Upper lobe of left lung (tissue), 6 donors: Measurements from ENCODE around the gene FAM8A1. TPM values are rescaled to one million over a fixed set of nuclear protein-coding genes. Genes with fewer than 3 reads are reported as not detected.

Source experiments
- ATAC-seq, 2 donors: fragments of 200-7000 bp; cut with Tn5 transposase; one replicate each; pipeline ENCODE4 v1.9.1; 2022; ENCODE audit warnings: mild to moderate bottlenecking in 2 of 2, moderate library complexity in 2 of 2; ENCODE audit not compliant: low FRiP score in 2 of 2
- DNase-seq, 2 donors: peaks; one replicate each; pipeline ENCODE4 v3.0.0-alpha.2; 2019 to 2020
- H3K27ac ChIP-seq, 4 donors: fragments of 200-600 bp; sonication (generic); one replicate each; pipeline ENCODE4 v1.5.1; 2016 to 2019
- H3K27me3 ChIP-seq, 4 donors: fragments of 200-600 bp; sonication (generic); one replicate each; pipeline ENCODE4 v1.5.1; 2017 to 2019
- H3K36me3 ChIP-seq, 4 donors: fragments of 200-600 bp; sonication (generic); one replicate each; pipeline ENCODE4 v1.5.1; 2016 to 2019
- H3K4me1 ChIP-seq, 4 donors: fragments of 200-600 bp; sonication (generic); one replicate each; pipeline ENCODE4 v1.5.1; 2018 to 2019
- H3K4me3 ChIP-seq, 4 donors: fragments of 200-600 bp; sonication (generic); one replicate each; pipeline ENCODE4 v1.5.1; 2017 to 2019; ENCODE audit warnings: mild to moderate bottlenecking in 2 of 4, moderate library complexity in 1 of 4
- H3K9me3 ChIP-seq, 4 donors: fragments of 200-600 bp; sonication (generic); one replicate each; pipeline ENCODE4 v1.5.1; 2018 to 2019
- EP300 ChIP-seq, 4 donors: sonication (generic); formaldehyde crosslinking; IDR thresholded peaks; one replicate each; pipeline ENCODE4 v1.5.1; 2017; ENCODE audit warnings: antibody characterized with exemption in 4 of 4, control low read depth in 2 of 4
- POLR2A ChIP-seq, 4 donors: fragments of 450-650 bp; IDR thresholded peaks; one replicate each; pipeline ENCODE4 v1.5.1; 2016 to 2017; ENCODE audit warnings: antibody characterized with exemption in 4 of 4, mild to moderate bottlenecking in 2 of 4
- POLR2AphosphoS5 ChIP-seq, 2 donors: sonication (generic); formaldehyde crosslinking; IDR thresholded peaks; one replicate each; pipeline ENCODE4 v1.5.1; 2017; ENCODE audit warnings: antibody characterized with exemption in 2 of 2
- WGBS, 2 donors: methylation state at CpG; one replicate each; pipeline ENCODE4 v1.1.5; 2017 to 2018; 5-methylcytosine and 5-hydroxymethylcytosine counted together
- total RNA-seq, 6 donors: library from RNA; depleted of rRNA in 4 of 6; stranded (reverse); fragments of >200 nt in 4 of 6; gene quantifications; one replicate each; pipeline versions ENCODE4 v1.1.0 to v1.2.1, GENCODE V29; 2016 to 2021
- TF ChIP-seq, protein P1 (sequence below), 6 experiments: fragments of 450-650 bp in 4 of 6; fragments of 200-600 bp in 2 of 6; sonication (generic) in 2 of 6; IDR thresholded peaks; one replicate each; pipeline ENCODE4 v1.5.1; 2016 to 2019; ENCODE audit warnings: antibody characterized with exemption in 6 of 6
- donor health status: DM: no; HTN: no; CAD: no; lungs with moderate emphysema.
- donor health status: DM: no; HTN: yes; CAD: no; lungs with severe emphysema.

Gene FAM8A1
- total RNA-seq, 6 donors from 2014 or later = 10.5 to 46.1 (median 24.7) TPM

DNA sequence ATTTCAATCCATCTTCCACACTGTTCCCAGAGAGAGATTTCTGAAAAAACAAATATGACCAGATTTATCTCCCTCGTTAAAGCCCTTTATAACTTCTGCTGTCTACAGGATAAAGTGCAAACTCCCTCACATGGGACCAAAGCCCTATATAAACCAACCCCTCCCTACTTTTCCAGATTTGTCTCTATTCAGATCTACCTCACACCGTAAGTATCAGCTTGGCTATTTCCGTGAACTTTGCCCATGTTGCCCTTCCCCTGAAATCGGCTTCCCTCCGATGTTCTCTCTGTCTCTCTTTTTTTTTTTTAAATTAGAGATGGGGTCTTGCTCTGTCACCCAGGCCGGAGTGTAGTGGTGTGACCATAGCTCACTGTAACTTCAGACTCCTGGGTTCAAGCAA lies 12.1 kb upstream of the FAM8A1 start:
- DNase-seq = no peak
- no peaks in the 10 kb centered on the region for H3K36me3 ChIP-seq

GRCh38 chr6:17589406-17590096 lies 10.6 kb upstream of the FAM8A1 start:
- peak in 1 of 2 donors; percentile 37 for DNase-seq
- no peak overlapping the region for H3K4me3 ChIP-seq
- no peak overlapping the region for H3K27ac ChIP-seq
- no peaks in the 10 kb centered on the region for H3K9me3 ChIP-seq
- H3K36me3 ChIP-seq = no peaks in the 10 kb centered on the region
- WGBS, 2 donors = 67 to 76% methylated on average over 5 of the region's 5 CpGs
- peak in 1 of 2 donors; percentile 88 for ATAC-seq
- peaks cover 0 to 10% (median 3%) of the 10 kb centered on the region in 4 donors for H3K4me1 ChIP-seq
- no peaks in the 10 kb centered on the region for H3K27me3 ChIP-seq
- TF ChIP-seq, protein P1, sequence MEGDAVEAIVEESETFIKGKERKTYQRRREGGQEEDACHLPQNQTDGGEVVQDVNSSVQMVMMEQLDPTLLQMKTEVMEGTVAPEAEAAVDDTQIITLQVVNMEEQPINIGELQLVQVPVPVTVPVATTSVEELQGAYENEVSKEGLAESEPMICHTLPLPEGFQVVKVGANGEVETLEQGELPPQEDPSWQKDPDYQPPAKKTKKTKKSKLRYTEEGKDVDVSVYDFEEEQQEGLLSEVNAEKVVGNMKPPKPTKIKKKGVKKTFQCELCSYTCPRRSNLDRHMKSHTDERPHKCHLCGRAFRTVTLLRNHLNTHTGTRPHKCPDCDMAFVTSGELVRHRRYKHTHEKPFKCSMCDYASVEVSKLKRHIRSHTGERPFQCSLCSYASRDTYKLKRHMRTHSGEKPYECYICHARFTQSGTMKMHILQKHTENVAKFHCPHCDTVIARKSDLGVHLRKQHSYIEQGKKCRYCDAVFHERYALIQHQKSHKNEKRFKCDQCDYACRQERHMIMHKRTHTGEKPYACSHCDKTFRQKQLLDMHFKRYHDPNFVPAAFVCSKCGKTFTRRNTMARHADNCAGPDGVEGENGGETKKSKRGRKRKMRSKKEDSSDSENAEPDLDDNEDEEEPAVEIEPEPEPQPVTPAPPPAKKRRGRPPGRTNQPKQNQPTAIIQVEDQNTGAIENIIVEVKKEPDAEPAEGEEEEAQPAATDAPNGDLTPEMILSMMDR (IDR thresholded peaks at IDR 0.05) = peak in 1 of 6 experiments; percentile 10
- TF ChIP-seq POLR2A (IDR thresholded peaks at IDR 0.05) = no peak

More for the DNA sequence above, 12.1 kb upstream of the FAM8A1 start:
- TF ChIP-seq, protein P1 (IDR thresholded peaks at IDR 0.05) = no peak
- TF ChIP-seq EP300 (IDR thresholded peaks at IDR 0.05) (no peak), POLR2AphosphoS5 (IDR thresholded peaks at IDR 0.05) (no peak), POLR2A (IDR thresholded peaks at IDR 0.05) (no peak)
- no peak overlapping the region for H3K4me3 ChIP-seq
- no peak overlapping the region for H3K27ac ChIP-seq
- no peak for ATAC-seq
- 92 to 96% methylated on average over 6 of the region's 6 CpGs for WGBS, 2 donors
- no peaks in the 10 kb centered on the region for H3K27me3 ChIP-seq
- peaks cover 0 to 22% (median 8%) of the 10 kb centered on the region in 4 donors for H3K4me1 ChIP-seq
- H3K9me3 ChIP-seq = no peaks in the 10 kb centered on the region

DNA sequence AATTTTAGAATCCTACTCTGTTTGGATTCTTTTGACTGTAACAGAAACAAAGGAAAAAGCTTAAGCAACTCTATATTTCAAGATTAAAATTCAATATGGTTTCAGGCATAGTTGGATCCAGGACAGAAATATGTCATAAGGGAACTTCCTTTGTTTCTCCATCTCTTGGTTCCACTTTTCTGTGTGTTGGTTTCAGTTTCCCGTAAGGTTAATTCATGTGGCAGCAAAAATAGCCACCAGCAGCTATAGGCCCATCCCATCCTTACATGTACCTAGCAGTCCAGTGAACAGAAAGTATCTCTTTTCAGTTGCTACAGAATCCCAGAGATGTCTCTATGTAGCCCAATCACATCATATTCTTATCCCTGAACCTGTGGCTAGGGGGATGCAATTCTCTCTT lies 8.8 kb upstream of the FAM8A1 start:
- H3K4me3 ChIP-seq = no peak overlapping the region
- no peaks in the 10 kb centered on the region for H3K36me3 ChIP-seq
- H3K4me1 ChIP-seq = peaks cover 0 to under 1% (median 0%) of the 10 kb centered on the region in 4 donors
- WGBS, 2 donors = 43 to 56% methylated on average over 1 of the region's 1 CpG
- TF ChIP-seq, protein P1 (IDR thresholded peaks at IDR 0.05) = no peak
- TF ChIP-seq POLR2AphosphoS5 (IDR thresholded peaks at IDR 0.05) (no peak), EP300 (IDR thresholded peaks at IDR 0.05) (no peak), POLR2A (IDR thresholded peaks at IDR 0.05) (no peak)
- no peaks in the 10 kb centered on the region for H3K9me3 ChIP-seq
- peak in 1 of 2 donors; percentile 66 for ATAC-seq
- H3K27me3 ChIP-seq = no peaks in the 10 kb centered on the region
- DNase-seq = no peak
- H3K27ac ChIP-seq = peak overlapping the region in 2 of 4 donors; percentile 15 to 66

- H3K27me3 ChIP-seq = no peaks in the 10 kb centered on the region
- no peaks in the 10 kb centered on the region for H3K4me1 ChIP-seq
- H3K4me3 ChIP-seq = no peak overlapping the region
- no peaks in the 10 kb centered on the region for H3K36me3 ChIP-seq
- TF ChIP-seq, protein P1 (IDR thresholded peaks at IDR 0.05) = no peak
- TF ChIP-seq POLR2AphosphoS5 (IDR thresholded peaks at IDR 0.05) (no peak), EP300 (IDR thresholded peaks at IDR 0.05) (no peak), POLR2A (IDR thresholded peaks at IDR 0.05) (no peak)
- no peak overlapping the region for H3K27ac ChIP-seq
- DNase-seq = no peak
- no peaks in the 10 kb centered on the region for H3K9me3 ChIP-seq
- ATAC-seq = no peak
These were observed 6.9 kb upstream of the FAM8A1 start for GRCh38 chr6:17593246-17593645.

DNA sequence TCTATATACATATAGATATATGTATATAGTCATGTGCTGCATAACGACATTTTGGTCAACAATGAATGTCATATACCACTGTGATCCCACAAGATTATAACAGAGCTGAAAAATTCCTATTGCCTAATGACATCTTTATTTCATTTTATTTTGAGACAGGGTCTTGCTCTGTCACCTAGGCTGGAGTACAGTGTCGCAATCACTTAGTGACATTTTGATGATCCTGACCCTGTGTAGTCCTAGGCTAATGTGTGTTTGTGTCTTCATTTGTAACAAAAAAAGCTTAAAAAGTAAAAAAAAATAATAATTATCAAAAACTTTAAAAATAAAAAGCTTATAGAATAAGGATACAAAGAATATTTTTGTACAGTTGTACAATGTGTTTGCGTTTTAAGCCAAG lies 4.0 kb upstream of the FAM8A1 start:
- WGBS, 2 donors = 93% methylated on average over 3 of the region's 3 CpGs
- no peak overlapping the region for H3K27ac ChIP-seq
- DNase-seq (no peak), ATAC-seq (no peak)
- H3K9me3 ChIP-seq = no peaks in the 10 kb centered on the region
- H3K36me3 ChIP-seq = no peaks in the 10 kb centered on the region
- no peak overlapping the region for H3K4me3 ChIP-seq
- no peaks in the 10 kb centered on the region for H3K27me3 ChIP-seq
- peaks cover 0 to 5% (median 0%) of the 10 kb centered on the region in 4 donors for H3K4me1 ChIP-seq
- TF ChIP-seq POLR2A (IDR thresholded peaks at IDR 0.05) (no peak), POLR2AphosphoS5 (IDR thresholded peaks at IDR 0.05) (no peak), EP300 (IDR thresholded peaks at IDR 0.05) (no peak)
- TF ChIP-seq, protein P1 (IDR thresholded peaks at IDR 0.05) = no peak
